ENCODE measurements around the gene PRADC1. TPM values are rescaled to one million over a fixed set of nuclear protein-coding genes. Genes with fewer than 3 reads are reported as not detected.

Gene PRADC1
- polyA plus RNA-seq, 3 donors: 9.0 to 49.2 (median 33.3) TPM

GRCh38 chr2:73217826-73218225 lies 15.2 kb downstream of the PRADC1 start:
- peaks cover 9 to 19% of the 10 kb centered on the region in 2 donors for H3K4me1 ChIP-seq (ENCODE audit: control insufficient read depth in 1 of 2, insufficient read depth in 2 of 2, low read length in 2 of 2)
- no peaks in the 10 kb centered on the region for H4K20me1 ChIP-seq (ENCODE audit: insufficient read depth, low read length)
- peaks cover 12% of the 10 kb centered on the region for H3K79me2 ChIP-seq (ENCODE audit: insufficient read depth, low read length)
- no peaks in the 10 kb centered on the region for H3K9me3 ChIP-seq (replicated peaks in 1 of 2; ENCODE audit: control insufficient read depth in 1 of 2, insufficient read depth in 1 of 2, low read length in 2 of 2)
- no peak overlapping the region for H3K27ac ChIP-seq (ENCODE audit: low read depth in 1 of 2, low read length in 2 of 2)
- H3K9ac ChIP-seq (ENCODE audit: insufficient read depth, low read length, poor library complexity, severe bottlenecking): no peak overlapping the region
- no CpG with 5 or more reads among the region's 2 CpGs for WGBS (ENCODE audit: insufficient coverage)
- no peak overlapping the region for H3K4me2 ChIP-seq (replicated peaks; ENCODE audit: extremely low read depth, low read length, poor library complexity, severe bottlenecking)
- intact Hi-C loops (cut with micrococcal nuclease): no loop called here
- no peak for DNase-seq
- Mint-ChIP-seq H3K9me3 (no peaks in the 10 kb centered on the region), H3K4me3 (no peak overlapping the region), H3K27ac (no peak overlapping the region), H3K36me3 (peaks cover 18 to 21% of the 10 kb centered on the region in 2 donors), H3K4me1 (peaks cover 18% of the 10 kb centered on the region), H3K27me3 (ENCODE audit: low read depth in 3 of 3) (peaks cover 0 to 1% (median 0%) of the 10 kb centered on the region in 3 donors)
- H2AFZ ChIP-seq (ENCODE audit: insufficient read depth, low read depth, low read length, poor library complexity, severe bottlenecking): no peak overlapping the region
- H3K36me3 ChIP-seq (replicated peaks in 1 of 2; ENCODE audit: control insufficient read depth in 1 of 2, insufficient read depth in 2 of 2, low read length in 2 of 2): peaks cover 0 to 12% of the 10 kb centered on the region in 2 donors
- H3K27me3 ChIP-seq (ENCODE audit: control insufficient read depth in 2 of 2, insufficient read depth in 2 of 2, low read length in 2 of 2): no peaks in the 10 kb centered on the region
- no peak overlapping the region for H3K4me3 ChIP-seq (replicated peaks in 1 of 3; ENCODE audit: low read depth in 2 of 3, low read length in 3 of 3)
- TF ChIP-seq CTCF (IDR thresholded peaks at IDR 0.05): no peak

- Histone ChIP-seq H3K27ac (ENCODE audit: low read depth in 1 of 2, low read length in 2 of 2) (no peak overlapping the region), H3K4me2 (replicated peaks; ENCODE audit: extremely low read depth, low read length, poor library complexity, severe bottlenecking) (no peak overlapping the region), H3K79me2 (ENCODE audit: insufficient read depth, low read length) (peaks cover 12% of the 10 kb centered on the region), H3K36me3 (replicated peaks in 1 of 2; ENCODE audit: control insufficient read depth in 1 of 2, insufficient read depth in 2 of 2, low read length in 2 of 2) (peaks cover 0 to 7% of the 10 kb centered on the region in 2 donors), H3K9ac (ENCODE audit: insufficient read depth, low read length, poor library complexity, severe bottlenecking) (no peak overlapping the region), H3K27me3 (ENCODE audit: control insufficient read depth in 2 of 2, insufficient read depth in 2 of 2, low read length in 2 of 2) (no peaks in the 10 kb centered on the region), H3K9me3 (replicated peaks in 1 of 2; ENCODE audit: control insufficient read depth in 1 of 2, insufficient read depth in 1 of 2, low read length in 2 of 2) (no peaks in the 10 kb centered on the region), H3K4me1 (ENCODE audit: control insufficient read depth in 1 of 2, insufficient read depth in 2 of 2, low read length in 2 of 2) (peaks cover 12 to 24% of the 10 kb centered on the region in 2 donors), H4K20me1 (ENCODE audit: insufficient read depth, low read length) (no peaks in the 10 kb centered on the region), H2AFZ (ENCODE audit: insufficient read depth, low read depth, low read length, poor library complexity, severe bottlenecking) (no peak overlapping the region), H3K4me3 (replicated peaks in 1 of 3; ENCODE audit: low read depth in 2 of 3, low read length in 3 of 3) (no peak overlapping the region)
- Mint-ChIP-seq H3K4me3 (peak overlapping the region in 1 of 2 donors; percentile 27), H3K9me3 (no peaks in the 10 kb centered on the region), H3K4me1 (peaks cover 22% of the 10 kb centered on the region), H3K27ac (no peak overlapping the region), H3K27me3 (ENCODE audit: low read depth in 3 of 3) (peaks cover 0 to 1% (median 0%) of the 10 kb centered on the region in 3 donors), H3K36me3 (peaks cover 11 to 16% of the 10 kb centered on the region in 2 donors)
- no peak for TF ChIP-seq CTCF (IDR thresholded peaks at IDR 0.05)
- no peak for DNase-seq
- intact Hi-C loops (cut with micrococcal nuclease): no loop called here
- 100% methylated on average over 1 of the region's 5 CpGs for whole genome bisulfite sequencing (ENCODE audit: insufficient coverage)
These were observed 15.9 kb downstream of the PRADC1 start for GRCh38 chr2:73217160-73217559.

Data from CD14-positive monocyte (primary cell).